Activated T-helper 1 cell treated with anti-CD3 and anti-CD28 coated beads, Interleukin-12 subunit alpha, Interleukin-12 subunit beta, Interleukin-2, Interleukin-4 antibody, amounts not matched to agents 30 ng/mL and 10 ng/mL and 1 ng/mL, durations not matched to agents 14 hours and 24 hours and 36 hours (primary cell): ENCODE results near the gene GPSM1. TPM values are rescaled to one million over a fixed set of nuclear protein-coding genes. Genes with fewer than 3 reads are reported as not detected.

ENCODE experiments used
- DNase-seq: peaks from one replicate; pipeline ENCODE4 v3.0.0; 2021; ENCODE audit warnings: low spot score
- H3K27ac Mint-ChIP-seq: one replicate; pipeline ENCODE4 v1.8.0; 2021; ENCODE audit warnings: mild to moderate bottlenecking, mixed read lengths
- H3K27me3 Mint-ChIP-seq: one replicate; pipeline ENCODE4 v1.8.0; 2022; ENCODE audit warnings: mild to moderate bottlenecking, moderate library complexity, mixed read lengths; ENCODE audit not compliant: insufficient read depth
- H3K36me3 Mint-ChIP-seq: one replicate; pipeline ENCODE4 v1.8.0; 2021; ENCODE audit warnings: low read depth, mixed read lengths
- H3K4me1 Mint-ChIP-seq: one replicate; pipeline ENCODE4 v1.8.0; 2021; ENCODE audit warnings: low read depth, mixed read lengths
- H3K4me3 Mint-ChIP-seq: one replicate; pipeline ENCODE4 v1.8.0; 2021; ENCODE audit warnings: mild to moderate bottlenecking, moderate library complexity, mixed read lengths
- H3K9me3 Mint-ChIP-seq: one replicate; pipeline ENCODE4 v1.8.0; 2021; ENCODE audit warnings: mixed read lengths
- intact Hi-C: fragments of 100-400 bp; cut with micrococcal nuclease; formaldehyde crosslinking; loops from one replicate; pipeline ENCODE4 v1.15.1; 2024
- total RNA-seq: library from RNA; stranded (reverse); gene quantifications from 2 replicates; pipeline ENCODE4 v1.2.3, GENCODE V29; 2022

The GPSM1 gene
- total RNA-seq, 1 donor from 2014 or later = 19.1 TPM

- H3K4me3 Mint-ChIP-seq = no peak overlapping the region
- DNase-seq = no peak
These were observed 16.0 kb upstream of the GPSM1 start for GRCh38 chr9:136311051-136312008.

GRCh38 chr9:136312009-136312375, 15.3 kb upstream of the GPSM1 start:
- Mint-ChIP-seq H3K27me3 (peaks cover 2% of the 10 kb centered on the region), H3K9me3 (peaks cover 20% of the 10 kb centered on the region), H3K27ac (no peak overlapping the region), H3K4me1 (no peaks in the 10 kb centered on the region), H3K4me3 (no peak overlapping the region), H3K36me3 (no peaks in the 10 kb centered on the region)
- DNase-seq = no peak
- intact Hi-C loops = loop anchor here (1.0 kb wide), 1 partner anchor 88 kb away; the partner anchor contains the start of gene SNAPC4

More at GRCh38 chr9:136311051-136312008, 16.0 kb upstream of the GPSM1 start:
- intact Hi-C loops = loop anchor here (1.0 kb wide), 1 partner anchor 89 kb away; the partner anchor contains the start of gene SNAPC4
- Mint-ChIP-seq H3K9me3 (peaks cover 19% of the 10 kb centered on the region), H3K36me3 (no peaks in the 10 kb centered on the region), H3K27ac (no peak overlapping the region), H3K4me1 (no peaks in the 10 kb centered on the region), H3K27me3 (peaks cover 2% of the 10 kb centered on the region)

GRCh38 chr9:136312436-136312835, 14.9 kb upstream of the GPSM1 start:
- Mint-ChIP-seq H3K27me3 (peaks cover 4% of the 10 kb centered on the region), H3K27ac (no peak overlapping the region), H3K4me1 (no peaks in the 10 kb centered on the region), H3K36me3 (no peaks in the 10 kb centered on the region), H3K4me3 (no peak overlapping the region), H3K9me3 (peaks cover 20% of the 10 kb centered on the region)
- intact Hi-C loops = loop anchor here (1.0 kb wide), 1 partner anchor 88 kb away; the partner anchor contains the start of gene SNAPC4
- DNase-seq = no peak

- no peak for DNase-seq
- Mint-ChIP-seq H3K27me3 (peaks cover 4% of the 10 kb centered on the region), H3K4me1 (no peaks in the 10 kb centered on the region), H3K4me3 (no peak overlapping the region), H3K36me3 (no peaks in the 10 kb centered on the region), H3K27ac (no peak overlapping the region), H3K9me3 (peaks cover 20% of the 10 kb centered on the region)
- intact Hi-C loops = no loop called here
These were observed 14.0 kb upstream of the GPSM1 start for GRCh38 chr9:136313111-136314055.

- H3K27ac Mint-ChIP-seq = no peak overlapping the region
- no peak overlapping the region for H3K4me3 Mint-ChIP-seq
- peaks cover 4% of the 10 kb centered on the region for H3K27me3 Mint-ChIP-seq
- DNase-seq = no peak
- intact Hi-C loops = no loop called here
- no peaks in the 10 kb centered on the region for H3K36me3 Mint-ChIP-seq
- H3K4me1 Mint-ChIP-seq = no peaks in the 10 kb centered on the region
- H3K9me3 Mint-ChIP-seq = peaks cover 20% of the 10 kb centered on the region
These were observed 13.3 kb upstream of the GPSM1 start for GRCh38 chr9:136314056-136314416.

GRCh38 chr9:136314944-136315343, 12.4 kb upstream of the GPSM1 start:
- Mint-ChIP-seq H3K27me3 (peaks cover 4% of the 10 kb centered on the region), H3K4me3 (no peak overlapping the region), H3K4me1 (no peaks in the 10 kb centered on the region), H3K36me3 (no peaks in the 10 kb centered on the region), H3K27ac (no peak overlapping the region), H3K9me3 (peaks cover 20% of the 10 kb centered on the region)
- intact Hi-C loops = no loop called here
- DNase-seq = no peak

GRCh38 chr9:136316271-136316751, 11.0 kb upstream of the GPSM1 start:
- H3K9me3 Mint-ChIP-seq = peaks cover 20% of the 10 kb centered on the region
- peaks cover 8% of the 10 kb centered on the region for H3K27me3 Mint-ChIP-seq
- no peak overlapping the region for H3K4me3 Mint-ChIP-seq
- no peak for DNase-seq
- H3K36me3 Mint-ChIP-seq = no peaks in the 10 kb centered on the region
- H3K27ac Mint-ChIP-seq = peak overlapping the region; percentile 67
- intact Hi-C loops = no loop called here
- H3K4me1 Mint-ChIP-seq = no peaks in the 10 kb centered on the region

GRCh38 chr9:136316896-136317676, 10.3 kb upstream of the GPSM1 start:
- intact Hi-C loops = no loop called here
- no peak for DNase-seq
- Mint-ChIP-seq H3K4me1 (no peaks in the 10 kb centered on the region), H3K27ac (no peak overlapping the region), H3K4me3 (no peak overlapping the region), H3K27me3 (peaks cover 8% of the 10 kb centered on the region), H3K9me3 (peaks cover 20% of the 10 kb centered on the region), H3K36me3 (no peaks in the 10 kb centered on the region)

GRCh38 chr9:136317695-136318094, 9.6 kb upstream of the GPSM1 start:
- Mint-ChIP-seq H3K4me3 (no peak overlapping the region), H3K9me3 (peaks cover 20% of the 10 kb centered on the region), H3K4me1 (no peaks in the 10 kb centered on the region), H3K27me3 (peaks cover 11% of the 10 kb centered on the region), H3K27ac (no peak overlapping the region), H3K36me3 (no peaks in the 10 kb centered on the region)
- intact Hi-C loops = no loop called here
- DNase-seq = no peak

GRCh38 chr9:136318111-136318775, 9.1 kb upstream of the GPSM1 start:
- H3K27me3 Mint-ChIP-seq = peaks cover 11% of the 10 kb centered on the region

GRCh38 chr9:136318776-136319241, 8.5 kb upstream of the GPSM1 start:
- H3K4me3 Mint-ChIP-seq = no peak overlapping the region
- no peak for DNase-seq
- H3K27ac Mint-ChIP-seq = no peak overlapping the region
- no peaks in the 10 kb centered on the region for H3K4me1 Mint-ChIP-seq
- H3K9me3 Mint-ChIP-seq = peaks cover 20% of the 10 kb centered on the region
- H3K27me3 Mint-ChIP-seq = peaks cover 11% of the 10 kb centered on the region
- intact Hi-C loops = no loop called here
- H3K36me3 Mint-ChIP-seq = no peaks in the 10 kb centered on the region

More at GRCh38 chr9:136318111-136318775, 9.1 kb upstream of the GPSM1 start:
- Mint-ChIP-seq H3K36me3 (no peaks in the 10 kb centered on the region), H3K9me3 (peaks cover 20% of the 10 kb centered on the region), H3K4me3 (no peak overlapping the region), H3K4me1 (no peaks in the 10 kb centered on the region), H3K27ac (no peak overlapping the region)
- no peak for DNase-seq
- intact Hi-C loops = no loop called here
